T follicular helper cell (primary cell): Measurements from ENCODE around the gene PACC1.

Experiments used
- DNase-seq: peaks from one replicate; pipeline ENCODE4 v3.0.0-alpha.2; 2020; ENCODE audit warnings: low read depth
- total RNA-seq, 2 experiments: gene quantifications; one replicate each; lab custom pipeline; 2026; lab: John Stamatoyannopoulos, UW

Gene PACC1
- total RNA-seq, result 16.0 to 21.5 reads per million in 2 experiments

GRCh38 chr1:212414328-212415106 lies at the start of gene PACC1:
PACC1 (minus strand) TSS chr1:212414886; CDS start chr1:212414757, 129 bp downstream.
- peak; percentile 77 for DNase-seq

GRCh38 chr1:212463565-212464285 lies 49.0 kb upstream of the PACC1 start:
- no peak for DNase-seq

GRCh38 chr1:212461916-212462660 lies 47.4 kb upstream of the PACC1 start:
- DNase-seq, result no peak

GRCh38 chr1:212460376-212460775 lies 45.7 kb upstream of the PACC1 start:
- no peak for DNase-seq

- DNase-seq, result no peak
Measured at GRCh38 chr1:212459656-212460055, 45.0 kb upstream of the PACC1 start.

GRCh38 chr1:212458817-212459216 lies 44.1 kb upstream of the PACC1 start:
- no peak for DNase-seq

GRCh38 chr1:212457740-212458338 lies 43.2 kb upstream of the PACC1 start:
- peak; percentile 23 for DNase-seq

- DNase-seq, result peak; percentile 69
Measured at GRCh38 chr1:212455803-212456528, 41.3 kb upstream of the PACC1 start.

GRCh38 chr1:212455401-212455800 lies 40.7 kb upstream of the PACC1 start:
- DNase-seq, result no peak

- no peak for DNase-seq
Measured at GRCh38 chr1:212454741-212455140, 40.1 kb upstream of the PACC1 start.

GRCh38 chr1:212453156-212453857 lies 38.6 kb upstream of the PACC1 start:
- DNase-seq, result no peak

- DNase-seq, result no peak
Measured at GRCh38 chr1:212452323-212453155, 37.9 kb upstream of the PACC1 start.

GRCh38 chr1:212451416-212452322 lies 37.0 kb upstream of the PACC1 start:
- no peak for DNase-seq

GRCh38 chr1:212450331-212450881 lies 35.7 kb upstream of the PACC1 start:
- no peak for DNase-seq

- DNase-seq, result no peak
Measured at GRCh38 chr1:212447478-212447877, 32.8 kb upstream of the PACC1 start.

- no peak for DNase-seq
Measured at GRCh38 chr1:212446333-212446732, 31.6 kb upstream of the PACC1 start.

GRCh38 chr1:212442408-212442807 lies 27.7 kb upstream of the PACC1 start:
- no peak for DNase-seq

- no peak for DNase-seq
Measured at GRCh38 chr1:212440419-212440818, 25.7 kb upstream of the PACC1 start.
